CD1c-positive myeloid dendritic cell (primary cell): ENCODE data around the gene ITSN2.

Source experiments
- DNase-seq: peaks from one replicate; pipeline ENCODE4 v3.0.0-alpha.2; 2016; ENCODE audit errors: extremely low spot score

ITSN2 gene

GRCh38 chr2:24179683-24180082, 180.7 kb downstream of the ITSN2 start:
- no peak for DNase-seq

- no peak for DNase-seq
Observed at GRCh38 chr2:24176326-24176725, 184.0 kb downstream of the ITSN2 start.

GRCh38 chr2:24175631-24176187, 184.6 kb downstream of the ITSN2 start:
- no peak for DNase-seq

- no peak for DNase-seq
Observed at GRCh38 chr2:24174851-24175277, 185.5 kb downstream of the ITSN2 start, which contains the start of gene FAM228A. Gene FAM228A (plus strand): TSS chr2:24175053. CDS start chr2:24175481, 428 bp downstream.

GRCh38 chr2:24169023-24169422, 191.3 kb downstream of the ITSN2 start:
- no peak for DNase-seq

- peak; percentile 88 for DNase-seq
Observed at GRCh38 chr2:24164416-24164973, 195.8 kb downstream of the ITSN2 start.

- DNase-seq, result peak; percentile 69
Observed at GRCh38 chr2:24163601-24164000, 196.7 kb downstream of the ITSN2 start.

GRCh38 chr2:24163186-24163585, 197.2 kb downstream of the ITSN2 start:
- peak; percentile 8 for DNase-seq

GRCh38 chr2:24162494-24162893, 197.8 kb downstream of the ITSN2 start:
- DNase-seq, result no peak

- DNase-seq, result no peak
Observed at GRCh38 chr2:24160761-24161160, 199.6 kb downstream of the ITSN2 start.

GRCh38 chr2:24159708-24160107, 200.6 kb downstream of the ITSN2 start:
- no peak for DNase-seq

- DNase-seq, result no peak
Observed at GRCh38 chr2:24158131-24158530, 202.2 kb downstream of the ITSN2 start.

GRCh38 chr2:24153478-24153877, 206.9 kb downstream of the ITSN2 start:
- no peak for DNase-seq
